ENCODE data around the gene RAD51C.
"Not testable (repeated sequence)": the region's sequence is repeated elsewhere in the genome, so short reads cannot be mapped to it uniquely, and the experiment has no call there.

The RAD51C gene

GRCh38 chr17:58692239-58693055 lies at the start of gene RAD51C:
Gene RAD51C (plus strand): TSS chr17:58692602. CDS start chr17:58692644, 42 bp downstream.
- DNase-seq (ENCODE audit: low read depth), result no peak

GRCh38 chr17:58643147-58643546 lies 49.3 kb upstream of the RAD51C start:
- peak; percentile 24 for DNase-seq (ENCODE audit: low read depth)

GRCh38 chr17:58648236-58648635 lies 44.2 kb upstream of the RAD51C start:
- no peak for DNase-seq (ENCODE audit: low read depth)

GRCh38 chr17:58657962-58658803 lies 34.2 kb upstream of the RAD51C start:
- DNase-seq (ENCODE audit: low read depth), result not testable (repeated sequence)

GRCh38 chr17:58658804-58659713 lies 33.3 kb upstream of the RAD51C start:
- DNase-seq (ENCODE audit: low read depth), result no peak

- DNase-seq (ENCODE audit: low read depth), result not testable (repeated sequence)
Observed at GRCh38 chr17:58659714-58660084, 32.7 kb upstream of the RAD51C start.

GRCh38 chr17:58660621-58661020 lies 31.8 kb upstream of the RAD51C start:
- no peak for DNase-seq (ENCODE audit: low read depth)

- no peak for DNase-seq (ENCODE audit: low read depth)
Observed at GRCh38 chr17:58661499-58661898, 30.9 kb upstream of the RAD51C start.

GRCh38 chr17:58664302-58664701 lies 28.1 kb upstream of the RAD51C start:
- no peak for DNase-seq (ENCODE audit: low read depth)

GRCh38 chr17:58665946-58666857 lies 26.2 kb upstream of the RAD51C start:
- no peak for DNase-seq (ENCODE audit: low read depth)

- no peak for DNase-seq (ENCODE audit: low read depth)
Observed at GRCh38 chr17:58666858-58667267, 25.5 kb upstream of the RAD51C start.

- DNase-seq (ENCODE audit: low read depth), result no peak
Observed at GRCh38 chr17:58667934-58668597, 24.3 kb upstream of the RAD51C start.

- no peak for DNase-seq (ENCODE audit: low read depth)
Observed at GRCh38 chr17:58668598-58668935, 23.8 kb upstream of the RAD51C start.

GRCh38 chr17:58669853-58670252 lies 22.5 kb upstream of the RAD51C start:
- no peak for DNase-seq (ENCODE audit: low read depth)

GRCh38 chr17:58671969-58672368 lies 20.4 kb upstream of the RAD51C start:
- DNase-seq (ENCODE audit: low read depth), result no peak

GRCh38 chr17:58677194-58677880 lies 15.1 kb upstream of the RAD51C start:
- no peak for DNase-seq (ENCODE audit: low read depth)

- not testable (repeated sequence) for DNase-seq (ENCODE audit: low read depth)
Observed at GRCh38 chr17:58678287-58678686, 14.1 kb upstream of the RAD51C start.

GRCh38 chr17:58679263-58680037 lies 13.0 kb upstream of the RAD51C start:
- DNase-seq (ENCODE audit: low read depth), result no peak

GRCh38 chr17:58680038-58680369 lies 12.4 kb upstream of the RAD51C start:
- no peak for DNase-seq (ENCODE audit: low read depth)

Measured in HS-27A (cell line).